ENCODE results near the gene TGM3.

The TGM3 gene

GRCh38 chr20:2285193-2285592 lies 10.6 kb upstream of the TGM3 start:
- no peak for DNase-seq (ENCODE audit: low read depth, low spot score)

- no peak for DNase-seq (ENCODE audit: low read depth, low spot score)
These were observed 10.2 kb upstream of the TGM3 start for GRCh38 chr20:2285613-2286012.

GRCh38 chr20:2287504-2287903 lies 8.3 kb upstream of the TGM3 start:
- no peak for DNase-seq (ENCODE audit: low read depth, low spot score)

- no peak for DNase-seq (ENCODE audit: low read depth, low spot score)
These were observed 6.3 kb upstream of the TGM3 start for GRCh38 chr20:2289475-2289874.

- no peak for DNase-seq (ENCODE audit: low read depth, low spot score)
These were observed 5.3 kb upstream of the TGM3 start for GRCh38 chr20:2290486-2290885.

- DNase-seq (ENCODE audit: low read depth, low spot score): no peak
These were observed 3.2 kb upstream of the TGM3 start for GRCh38 chr20:2292416-2293110.

GRCh38 chr20:2293486-2293885 lies 2.3 kb upstream of the TGM3 start:
- no peak for DNase-seq (ENCODE audit: low read depth, low spot score)

GRCh38 chr20:2293971-2294370 lies 1.8 kb upstream of the TGM3 start:
- DNase-seq (ENCODE audit: low read depth, low spot score): no peak

GRCh38 chr20:2295286-2295685 lies 515 bp upstream of the TGM3 start:
- no peak for DNase-seq (ENCODE audit: low read depth, low spot score)

- no peak for DNase-seq (ENCODE audit: low read depth, low spot score)
These were observed 939 bp downstream of the TGM3 start for GRCh38 chr20:2296524-2297356.

GRCh38 chr20:2297357-2297728 lies 1.5 kb downstream of the TGM3 start:
- no peak for DNase-seq (ENCODE audit: low read depth, low spot score)

GRCh38 chr20:2298116-2298515 lies 2.3 kb downstream of the TGM3 start:
- DNase-seq (ENCODE audit: low read depth, low spot score): no peak

- no peak for DNase-seq (ENCODE audit: low read depth, low spot score)
These were observed 2.9 kb downstream of the TGM3 start for GRCh38 chr20:2298701-2299100.

- DNase-seq (ENCODE audit: low read depth, low spot score): no peak
These were observed 3.5 kb downstream of the TGM3 start for GRCh38 chr20:2299301-2299700.

- no peak for DNase-seq (ENCODE audit: low read depth, low spot score)
These were observed 4.2 kb downstream of the TGM3 start for GRCh38 chr20:2300002-2300401.

- no peak for DNase-seq (ENCODE audit: low read depth, low spot score)
These were observed 4.6 kb downstream of the TGM3 start for GRCh38 chr20:2300420-2300819.

GRCh38 chr20:2301164-2301622 lies 5.4 kb downstream of the TGM3 start:
- DNase-seq (ENCODE audit: low read depth, low spot score): no peak

- DNase-seq (ENCODE audit: low read depth, low spot score): no peak
These were observed 6.7 kb downstream of the TGM3 start for GRCh38 chr20:2302384-2303060.

- no peak for DNase-seq (ENCODE audit: low read depth, low spot score)
These were observed 7.9 kb downstream of the TGM3 start for GRCh38 chr20:2303673-2304072.

- no peak for DNase-seq (ENCODE audit: low read depth, low spot score)
These were observed 8.4 kb downstream of the TGM3 start for GRCh38 chr20:2304180-2304579.

- DNase-seq (ENCODE audit: low read depth, low spot score): no peak
These were observed 9.2 kb downstream of the TGM3 start for GRCh38 chr20:2305029-2305428.

GRCh38 chr20:2305479-2305878 lies 9.7 kb downstream of the TGM3 start:
- DNase-seq (ENCODE audit: low read depth, low spot score): no peak

GRCh38 chr20:2305946-2306345 lies 10.1 kb downstream of the TGM3 start:
- no peak for DNase-seq (ENCODE audit: low read depth, low spot score)

Data from activated CD4-positive, CD25-positive, alpha-beta regulatory T cell treated with anti-CD3 and anti-CD28 coated beads, Interleukin-2, amount 50 U/mL, for 16 hours (primary cell).